Colonic mucosa (tissue), 4 donors: Measurements from ENCODE around the gene PRSS1. TPM values are rescaled to one million over a fixed set of nuclear protein-coding genes. Genes with fewer than 3 reads are reported as not detected.
A peak's percentile ranks its signal among the peaks of the same experiment; 100 is the strongest.

Experiments
- DNase-seq: peaks from one replicate; pipeline ENCODE4 v3.0.0-alpha.2; 2020
- H3K27ac ChIP-seq: fragments of 200-600 bp; one replicate; pipeline ENCODE4 v1.8.0; 2021
- H3K27me3 ChIP-seq: fragments of 200-600 bp; one replicate; pipeline ENCODE4 v1.8.0; 2021
- H3K36me3 ChIP-seq: fragments of 200-600 bp; one replicate; pipeline ENCODE4 v1.8.0; 2021
- H3K4me1 ChIP-seq: fragments of 200-600 bp; one replicate; pipeline ENCODE4 v1.8.0; 2021; ENCODE audit warnings: mild to moderate bottlenecking
- H3K4me3 ChIP-seq: fragments of 200-600 bp; one replicate; pipeline ENCODE4 v1.8.0; 2021
- H3K9ac ChIP-seq, 2 donors: one replicate each; pipeline ENCODE4 v1.7.0; 2013; ENCODE audit warnings: control low read depth in 2 of 2, low read depth in 2 of 2, low read length in 2 of 2
- H3K9me3 ChIP-seq: fragments of 200-600 bp; one replicate; pipeline ENCODE4 v1.8.0; 2021
- intact Hi-C: fragments of 100-400 bp; cut with DNase I; formaldehyde crosslinking; loops from one replicate; pipeline ENCODE4 v1.14.1; 2022
- total RNA-seq, 2 donors: library from RNA; stranded (reverse); fragmentation: NEBNext Ultra II Directional in 1 of 2; extraction: Animal tissue kit (Norgen Biotek cat#: 25700) in 1 of 2; gene quantifications; one replicate each; pipeline ENCODE4 v1.2.1, GENCODE V29; 2021
- TF ChIP-seq, protein P1 (sequence below): fragments of 200-600 bp; IDR thresholded peaks from one replicate; pipeline ENCODE4 v1.8.0; 2022; ENCODE audit warnings: antibody characterized with exemption, mild to moderate bottlenecking
- donor health status: healthy.
- donor health status: DM: no; HTN: no; CAD: no.
- donor health status: DM: no; HTN: no; CAD: no.

Gene PRSS1
- total RNA-seq, 2 donors from 2014 or later, result 41.2 TPM; not detected in 1

DNA sequence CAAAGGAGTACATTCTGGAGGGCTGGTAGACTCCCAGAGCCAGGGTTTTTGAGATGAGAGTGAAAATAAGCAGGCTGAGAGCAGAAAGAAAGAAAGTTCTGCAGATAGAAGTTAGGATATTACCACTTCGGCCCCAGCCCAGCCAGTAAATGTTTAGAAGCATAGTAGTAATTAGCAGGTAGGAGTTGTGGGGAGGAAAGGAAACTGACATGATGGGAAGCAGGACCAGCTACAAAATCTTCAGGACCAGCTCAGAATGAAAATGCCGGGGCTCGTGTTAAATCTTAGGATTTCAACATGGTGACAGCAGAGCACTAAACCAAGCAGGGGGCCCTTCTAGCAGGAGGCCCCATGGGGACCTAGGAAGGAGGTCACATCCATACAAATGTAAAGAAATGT lies 50.2 kb downstream of the PRSS1 start:
- H3K27me3 ChIP-seq, result peaks cover 27% of the 10 kb centered on the region
- H3K9me3 ChIP-seq, result no peaks in the 10 kb centered on the region
- H3K27ac ChIP-seq, result peak overlapping the region; percentile 38
- H3K4me3 ChIP-seq, result no peak overlapping the region
- H3K9ac ChIP-seq, result no peak overlapping the region
- intact Hi-C loops, result no loop called here
- no peaks in the 10 kb centered on the region for H3K4me1 ChIP-seq
- TF ChIP-seq, protein P1, sequence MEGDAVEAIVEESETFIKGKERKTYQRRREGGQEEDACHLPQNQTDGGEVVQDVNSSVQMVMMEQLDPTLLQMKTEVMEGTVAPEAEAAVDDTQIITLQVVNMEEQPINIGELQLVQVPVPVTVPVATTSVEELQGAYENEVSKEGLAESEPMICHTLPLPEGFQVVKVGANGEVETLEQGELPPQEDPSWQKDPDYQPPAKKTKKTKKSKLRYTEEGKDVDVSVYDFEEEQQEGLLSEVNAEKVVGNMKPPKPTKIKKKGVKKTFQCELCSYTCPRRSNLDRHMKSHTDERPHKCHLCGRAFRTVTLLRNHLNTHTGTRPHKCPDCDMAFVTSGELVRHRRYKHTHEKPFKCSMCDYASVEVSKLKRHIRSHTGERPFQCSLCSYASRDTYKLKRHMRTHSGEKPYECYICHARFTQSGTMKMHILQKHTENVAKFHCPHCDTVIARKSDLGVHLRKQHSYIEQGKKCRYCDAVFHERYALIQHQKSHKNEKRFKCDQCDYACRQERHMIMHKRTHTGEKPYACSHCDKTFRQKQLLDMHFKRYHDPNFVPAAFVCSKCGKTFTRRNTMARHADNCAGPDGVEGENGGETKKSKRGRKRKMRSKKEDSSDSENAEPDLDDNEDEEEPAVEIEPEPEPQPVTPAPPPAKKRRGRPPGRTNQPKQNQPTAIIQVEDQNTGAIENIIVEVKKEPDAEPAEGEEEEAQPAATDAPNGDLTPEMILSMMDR, result no peak
- no peak for DNase-seq
- no peaks in the 10 kb centered on the region for H3K36me3 ChIP-seq

DNA sequence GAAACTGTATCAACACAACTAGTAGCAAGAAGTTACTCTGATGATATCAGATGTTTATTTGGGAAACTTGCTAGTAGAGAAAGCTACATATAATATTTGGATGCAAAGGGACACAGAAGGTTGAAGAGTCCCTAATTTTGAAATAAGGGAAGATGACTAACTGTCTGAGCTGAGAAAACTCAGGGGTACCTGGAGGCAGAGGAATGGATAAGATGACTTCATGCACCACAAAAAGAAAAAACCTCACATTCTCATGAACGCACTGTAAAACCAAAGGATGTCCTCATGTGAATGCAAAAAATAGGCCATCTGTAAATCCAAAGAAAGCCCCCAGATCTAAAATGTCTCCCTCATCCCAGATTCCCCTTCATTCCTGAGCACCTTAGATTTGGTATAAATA lies 50.8 kb downstream of the PRSS1 start:
- DNase-seq, result no peak
- Histone ChIP-seq H3K9ac (no peak overlapping the region), H3K27ac (peak overlapping the region; percentile 38), H3K4me1 (no peaks in the 10 kb centered on the region), H3K4me3 (no peak overlapping the region), H3K27me3 (peaks cover 24% of the 10 kb centered on the region), H3K9me3 (no peaks in the 10 kb centered on the region), H3K36me3 (no peaks in the 10 kb centered on the region)
- intact Hi-C loops, result no loop called here
- TF ChIP-seq, protein P1, result no peak

DNA sequence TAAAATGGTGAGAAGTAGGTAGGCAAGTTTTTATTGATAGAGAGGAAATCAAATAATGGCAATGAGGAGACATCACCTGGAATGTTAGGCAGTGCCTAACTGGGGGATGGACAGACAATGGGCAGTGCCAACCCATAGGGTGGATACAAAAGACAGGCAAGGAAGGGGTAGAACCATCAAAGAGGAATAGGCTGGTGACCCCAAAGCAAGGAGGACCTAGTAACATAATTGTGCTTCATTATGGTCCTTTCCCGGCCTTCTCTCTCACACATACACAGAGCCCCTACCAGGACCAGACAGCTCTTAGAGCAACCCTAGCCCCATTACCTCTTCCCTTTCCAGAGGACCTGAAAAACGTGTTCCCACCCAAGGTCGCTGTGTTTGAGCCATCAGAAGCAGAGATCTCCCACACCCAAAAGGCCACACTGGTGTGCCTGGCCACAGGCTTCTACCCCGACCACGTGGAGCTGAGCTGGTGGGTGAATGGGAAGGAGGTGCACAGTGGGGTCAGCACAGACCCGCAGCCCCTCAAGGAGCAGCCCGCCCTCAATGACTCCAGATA lies 51.5 kb downstream of the PRSS1 start:
- Histone ChIP-seq H3K9me3 (no peaks in the 10 kb centered on the region), H3K4me3 (no peak overlapping the region), H3K27me3 (peaks cover 21% of the 10 kb centered on the region), H3K4me1 (no peaks in the 10 kb centered on the region), H3K27ac (no peak overlapping the region), H3K36me3 (no peaks in the 10 kb centered on the region), H3K9ac (no peak overlapping the region)
- intact Hi-C loops, result no loop called here
- no peak for DNase-seq
- TF ChIP-seq, protein P1, result no peak

DNA sequence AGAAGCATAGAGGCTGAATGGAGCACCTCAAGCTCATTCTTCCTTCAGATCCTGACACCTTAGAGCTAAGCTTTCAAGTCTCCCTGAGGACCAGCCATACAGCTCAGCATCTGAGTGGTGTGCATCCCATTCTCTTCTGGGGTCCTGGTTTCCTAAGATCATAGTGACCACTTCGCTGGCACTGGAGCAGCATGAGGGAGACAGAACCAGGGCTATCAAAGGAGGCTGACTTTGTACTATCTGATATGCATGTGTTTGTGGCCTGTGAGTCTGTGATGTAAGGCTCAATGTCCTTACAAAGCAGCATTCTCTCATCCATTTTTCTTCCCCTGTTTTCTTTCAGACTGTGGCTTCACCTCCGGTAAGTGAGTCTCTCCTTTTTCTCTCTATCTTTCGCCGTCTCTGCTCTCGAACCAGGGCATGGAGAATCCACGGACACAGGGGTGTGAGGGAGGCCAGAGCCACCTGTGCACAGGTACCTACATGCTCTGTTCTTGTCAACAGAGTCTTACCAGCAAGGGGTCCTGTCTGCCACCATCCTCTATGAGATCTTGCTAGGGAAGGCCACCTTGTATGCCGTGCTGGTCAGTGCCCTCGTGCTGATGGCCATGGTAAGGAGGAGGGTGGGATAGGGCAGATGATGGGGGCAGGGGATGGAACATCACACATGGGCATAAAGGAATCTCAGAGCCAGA lies 52.5 kb downstream of the PRSS1 start:
- Histone ChIP-seq H3K9me3 (no peaks in the 10 kb centered on the region), H3K27me3 (peaks cover 11% of the 10 kb centered on the region), H3K36me3 (no peaks in the 10 kb centered on the region), H3K4me1 (no peaks in the 10 kb centered on the region), H3K27ac (no peak overlapping the region), H3K9ac (no peak overlapping the region), H3K4me3 (no peak overlapping the region)
- TF ChIP-seq, protein P1, result no peak
- intact Hi-C loops, result no loop called here
- DNase-seq, result no peak

DNA sequence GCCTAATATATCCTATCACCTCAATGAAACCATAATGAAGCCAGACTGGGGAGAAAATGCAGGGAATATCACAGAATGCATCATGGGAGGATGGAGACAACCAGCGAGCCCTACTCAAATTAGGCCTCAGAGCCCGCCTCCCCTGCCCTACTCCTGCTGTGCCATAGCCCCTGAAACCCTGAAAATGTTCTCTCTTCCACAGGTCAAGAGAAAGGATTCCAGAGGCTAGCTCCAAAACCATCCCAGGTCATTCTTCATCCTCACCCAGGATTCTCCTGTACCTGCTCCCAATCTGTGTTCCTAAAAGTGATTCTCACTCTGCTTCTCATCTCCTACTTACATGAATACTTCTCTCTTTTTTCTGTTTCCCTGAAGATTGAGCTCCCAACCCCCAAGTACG lies 53.0 kb downstream of the PRSS1 start:
- no peaks in the 10 kb centered on the region for H3K9me3 ChIP-seq
- TF ChIP-seq, protein P1, result no peak
- DNase-seq, result no peak
- no peak overlapping the region for H3K27ac ChIP-seq
- H3K4me1 ChIP-seq, result no peaks in the 10 kb centered on the region
- H3K36me3 ChIP-seq, result no peaks in the 10 kb centered on the region
- H3K4me3 ChIP-seq, result no peak overlapping the region
- H3K9ac ChIP-seq, result no peak overlapping the region
- H3K27me3 ChIP-seq, result peaks cover 6% of the 10 kb centered on the region
- intact Hi-C loops, result no loop called here

Other genes starting within 250 kb of the PRSS1 start
- 100 to 1,000 TPM in 1 of 2 donors, not detected in 1; 105 TPM for gene PRSS2, start 21.5 kb downstream of the PRSS1 start, total RNA-seq
- gene EPHB6, start 105.6 kb downstream of the PRSS1 start, total RNA-seq, result 1 to 10 TPM; 1.5 to 2.3 TPM
- gene TRPV6, start 136.3 kb downstream of the PRSS1 start, total RNA-seq, result under 1 TPM; 0.05 to 0.61 TPM
- not detected for gene TRPV5, start 184.3 kb downstream of the PRSS1 start, total RNA-seq
- not detected for gene LLCFC1, start 190.0 kb downstream of the PRSS1 start, total RNA-seq
- under 1 TPM in 1 of 2 donors, not detected in 1; 0.77 TPM for gene KEL, start 212.9 kb downstream of the PRSS1 start, total RNA-seq